Erythroblast (primary cell): Measurements from ENCODE around the gene DEFB119.
"Not testable (repeated sequence)": the region's sequence is repeated elsewhere in the genome, so short reads cannot be mapped to it uniquely, and the experiment has no call there.

Experiments
- DNase-seq, 2 experiments: peaks; one replicate each; lab custom pipeline; 2025; lab: John Stamatoyannopoulos, UW
- GATA1 ChIP-seq: IDR thresholded peaks from 2 replicates; pipeline ENCODE4 v1.6.1; 2011; ENCODE audit warnings: low read depth, mild to moderate bottlenecking, control low read depth, low read length, moderate library complexity
- POLR2A ChIP-seq: IDR thresholded peaks from 2 replicates; pipeline ENCODE4 v1.6.1; 2011; ENCODE audit warnings: mild to moderate bottlenecking, low read length

Gene DEFB119

GRCh38 chr20:31390490-31390889, at the start of gene DEFB119:
DEFB119 (minus strand) TSS chr20:31390590; CDS start chr20:31390483, 107 bp downstream.
- TF ChIP-seq POLR2A: no peak
- no peak for TF ChIP-seq GATA1
- DNase-seq: no peak

DNA sequence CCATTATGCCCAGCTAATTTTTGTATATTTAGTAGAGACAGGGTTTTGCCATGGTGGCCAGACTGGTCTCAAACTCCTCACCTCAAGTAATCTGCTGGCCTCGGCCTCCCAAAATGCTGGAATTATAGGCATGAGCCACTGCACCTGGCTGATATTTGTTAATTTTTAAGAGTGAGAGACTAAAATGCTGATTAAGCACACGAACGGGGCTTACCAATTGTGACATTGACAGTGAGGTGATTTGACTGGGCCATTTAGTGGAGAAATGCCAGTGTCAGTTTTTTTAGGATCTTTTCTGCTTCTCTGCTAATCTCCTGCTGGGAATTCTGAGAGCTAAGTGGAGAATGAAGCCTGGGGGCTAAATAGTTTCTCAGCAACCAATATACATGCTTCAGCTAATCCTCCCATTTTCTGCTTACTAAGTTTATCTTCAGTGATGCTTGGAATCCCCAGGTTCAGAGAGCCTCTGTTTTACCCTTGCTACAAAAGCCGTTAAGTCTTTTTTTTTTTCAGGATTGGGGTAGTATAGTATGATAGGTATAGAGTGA, 40.3 kb upstream of the DEFB119 start:
- TF ChIP-seq POLR2A (no peak), GATA1 (no peak)

DNA sequence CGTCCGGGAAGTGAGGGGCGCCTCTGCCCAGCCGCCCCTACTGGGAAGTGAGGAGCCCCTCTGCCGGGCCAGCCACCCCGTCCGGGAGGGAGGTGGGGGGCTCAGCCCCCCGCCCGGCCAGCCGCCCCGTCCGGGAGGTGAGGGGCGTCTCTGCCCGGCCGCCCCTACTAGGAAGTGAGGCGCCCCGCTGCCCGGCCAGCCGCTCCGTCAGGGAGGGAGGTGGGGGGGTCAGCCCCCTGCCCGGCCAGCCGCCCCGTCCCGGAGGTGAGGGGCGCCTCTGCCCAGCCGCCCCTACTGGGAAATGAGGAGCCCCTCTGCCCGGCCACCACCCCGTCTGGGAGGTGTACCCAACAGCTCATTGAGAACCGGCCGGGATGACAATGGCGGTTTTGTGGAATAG, 37.2 kb upstream of the DEFB119 start:
- DNase-seq: not testable (repeated sequence)

More for the DNA sequence above, 40.3 kb upstream of the DEFB119 start:
- no peak for DNase-seq

GRCh38 chr20:31426891-31427551, 36.6 kb upstream of the DEFB119 start:
- DNase-seq: not testable (repeated sequence)

DNA sequence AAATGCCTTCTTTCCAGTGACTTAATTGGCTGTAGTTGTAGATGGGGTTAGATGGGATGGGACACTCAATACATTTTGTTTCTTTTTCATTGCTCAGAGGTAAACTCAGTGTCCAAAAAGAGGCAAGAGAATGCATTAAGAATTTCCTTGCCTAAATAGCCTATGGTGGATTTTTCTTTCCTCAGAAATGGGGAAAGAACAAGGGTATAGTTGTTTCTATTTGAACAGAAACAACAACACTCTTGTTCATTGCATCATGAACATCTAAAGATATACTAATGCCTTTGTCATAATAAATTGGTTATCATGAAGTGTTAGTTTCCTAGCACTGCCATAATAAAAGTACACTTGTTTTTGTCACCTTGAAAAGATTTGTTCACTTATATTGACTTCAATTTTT, 35.4 kb upstream of the DEFB119 start:
- TF ChIP-seq GATA1 (no peak), POLR2A (no peak)
- DNase-seq: no peak

GRCh38 chr20:31418307-31418706, 27.9 kb upstream of the DEFB119 start:
- no peak for DNase-seq
- no peak for TF ChIP-seq GATA1
- no peak for TF ChIP-seq POLR2A

- no peak for TF ChIP-seq POLR2A
- TF ChIP-seq GATA1: no peak
- DNase-seq: no peak
Measured at GRCh38 chr20:31415653-31416052, 25.3 kb upstream of the DEFB119 start.

DNA sequence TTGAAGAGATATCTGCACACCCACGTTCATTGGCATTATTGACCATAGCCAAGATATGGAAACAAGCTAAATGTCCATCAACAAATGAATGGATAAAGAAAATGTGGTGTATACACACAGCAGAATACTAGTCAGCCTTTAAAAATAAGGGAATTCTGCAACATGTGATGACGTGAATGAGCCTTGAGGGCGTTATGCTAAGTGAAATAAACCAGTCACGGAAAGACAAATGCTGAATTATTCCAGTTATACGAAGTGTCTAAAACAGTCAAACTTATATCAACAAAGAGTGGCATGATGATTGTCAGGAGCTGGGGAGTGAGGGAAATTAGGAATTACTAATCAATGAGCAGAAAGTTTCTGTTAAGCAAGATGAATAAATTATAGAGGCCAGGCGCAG, 24.0 kb upstream of the DEFB119 start:
- no peak for DNase-seq
- TF ChIP-seq POLR2A (no peak), GATA1 (no peak)

DNA sequence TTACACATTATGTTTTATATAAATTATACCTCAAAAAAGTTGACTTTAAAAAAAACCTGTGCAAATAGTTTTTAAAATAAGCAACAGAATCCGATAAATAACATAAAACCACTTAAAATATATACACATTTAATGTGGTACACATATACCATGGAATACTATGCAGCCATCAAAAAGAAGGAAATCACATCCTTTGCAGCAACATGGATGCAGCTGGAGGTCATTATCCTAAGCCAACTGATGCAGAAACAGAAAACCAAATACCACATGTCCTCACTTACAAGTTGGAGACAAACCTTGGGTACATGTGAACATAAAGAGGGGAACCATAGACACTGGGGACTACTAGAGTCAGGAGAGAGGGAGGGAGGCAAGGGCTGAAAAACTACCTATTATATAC, 19.6 kb upstream of the DEFB119 start:
- no peak for DNase-seq

DNA sequence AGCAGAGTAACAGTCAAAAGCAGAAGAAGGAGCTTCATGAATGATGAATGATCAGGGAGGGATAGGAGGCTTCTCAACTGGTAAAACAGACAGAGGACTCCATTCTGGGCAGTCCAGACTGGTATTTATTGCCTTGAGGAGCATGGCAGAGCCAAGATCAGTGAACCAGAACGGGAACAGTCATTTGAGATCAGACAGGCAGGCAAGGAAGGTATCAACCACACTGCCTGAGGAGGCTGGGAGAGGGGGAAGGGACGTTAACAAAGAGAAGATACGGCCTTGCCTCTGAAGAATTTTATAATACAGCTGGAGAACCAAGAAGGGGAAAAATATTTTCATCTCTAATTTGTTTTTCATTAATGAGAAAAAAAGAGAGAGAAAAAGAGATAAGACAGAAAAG, 15.7 kb upstream of the DEFB119 start, which contains the start of gene DEFB121:
Gene DEFB121, minus strand, starts transcription at position 101 of the 400 bp plus-strand sequence. Its CDS starts 63 bp downstream, at position 38.
- TF ChIP-seq GATA1 (no peak), POLR2A (no peak)
- no peak for DNase-seq

More for the DNA sequence above, 19.6 kb upstream of the DEFB119 start:
- TF ChIP-seq POLR2A (no peak), GATA1 (no peak)

GRCh38 chr20:31403886-31404285, 13.5 kb upstream of the DEFB119 start:
- no peak for DNase-seq
- no peak for TF ChIP-seq POLR2A
- TF ChIP-seq GATA1: no peak

- no peak for DNase-seq
- TF ChIP-seq POLR2A: no peak
- TF ChIP-seq GATA1: no peak
Measured at GRCh38 chr20:31394900-31395299, 4.5 kb upstream of the DEFB119 start.

GRCh38 chr20:31392836-31393235, 2.4 kb upstream of the DEFB119 start:
- no peak for TF ChIP-seq POLR2A
- no peak for TF ChIP-seq GATA1
- DNase-seq: no peak

DNA sequence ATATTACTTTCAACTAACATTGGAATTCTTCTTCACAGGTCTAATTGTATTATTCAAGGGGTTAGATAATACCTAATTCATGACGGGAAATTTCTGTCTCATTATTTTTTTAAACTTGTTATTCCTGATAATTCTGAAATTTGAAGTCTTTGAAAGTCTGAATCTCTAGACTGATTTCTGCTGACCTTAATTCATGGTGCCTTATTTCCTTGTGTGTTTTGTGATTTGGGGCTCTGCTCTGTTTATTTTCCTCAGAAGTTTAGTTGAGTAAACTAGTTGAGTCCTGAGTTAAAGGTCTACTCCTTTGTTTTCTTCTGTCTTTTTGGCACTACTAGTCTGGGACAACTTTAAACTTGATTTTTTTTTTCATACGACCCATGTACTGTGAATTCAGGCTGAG, 16.0 kb downstream of the DEFB119 start:
- no peak for DNase-seq
- TF ChIP-seq POLR2A (no peak), GATA1 (no peak)

GRCh38 chr20:31368301-31368700, 22.1 kb downstream of the DEFB119 start, which contains the start of gene DEFB118:
DEFB118 (plus strand) TSS chr20:31368601; CDS start chr20:31368651, 50 bp downstream.
- TF ChIP-seq POLR2A (no peak), GATA1 (no peak)
- DNase-seq: no peak

- not testable (repeated sequence) for DNase-seq
Measured at GRCh38 chr20:31364272-31364671, 26.1 kb downstream of the DEFB119 start.
